ENCODE results near the gene FZR1. TPM values are rescaled to one million over a fixed set of nuclear protein-coding genes. Genes with fewer than 3 reads are reported as not detected.

FZR1 gene
- total RNA-seq, 4 donors from 2014 or later, result 15.9 to 32.0 (median 21.0) TPM

- intact Hi-C loops (cut with DNase I; ENCODE audit: low total_unique reads), result no loop called here
- no peaks in the 10 kb centered on the region for H3K4me1 ChIP-seq
- H3K9me3 ChIP-seq, result no peaks in the 10 kb centered on the region
- no peaks in the 10 kb centered on the region for H3K27me3 ChIP-seq
- in situ Hi-C loops (cut with MboI; ENCODE audit: low sequenced_read_pairs in 4 of 4), result no loop called here
- ATAC-seq (no peak), DNase-seq (no peak)
- TF ChIP-seq, protein P1, sequence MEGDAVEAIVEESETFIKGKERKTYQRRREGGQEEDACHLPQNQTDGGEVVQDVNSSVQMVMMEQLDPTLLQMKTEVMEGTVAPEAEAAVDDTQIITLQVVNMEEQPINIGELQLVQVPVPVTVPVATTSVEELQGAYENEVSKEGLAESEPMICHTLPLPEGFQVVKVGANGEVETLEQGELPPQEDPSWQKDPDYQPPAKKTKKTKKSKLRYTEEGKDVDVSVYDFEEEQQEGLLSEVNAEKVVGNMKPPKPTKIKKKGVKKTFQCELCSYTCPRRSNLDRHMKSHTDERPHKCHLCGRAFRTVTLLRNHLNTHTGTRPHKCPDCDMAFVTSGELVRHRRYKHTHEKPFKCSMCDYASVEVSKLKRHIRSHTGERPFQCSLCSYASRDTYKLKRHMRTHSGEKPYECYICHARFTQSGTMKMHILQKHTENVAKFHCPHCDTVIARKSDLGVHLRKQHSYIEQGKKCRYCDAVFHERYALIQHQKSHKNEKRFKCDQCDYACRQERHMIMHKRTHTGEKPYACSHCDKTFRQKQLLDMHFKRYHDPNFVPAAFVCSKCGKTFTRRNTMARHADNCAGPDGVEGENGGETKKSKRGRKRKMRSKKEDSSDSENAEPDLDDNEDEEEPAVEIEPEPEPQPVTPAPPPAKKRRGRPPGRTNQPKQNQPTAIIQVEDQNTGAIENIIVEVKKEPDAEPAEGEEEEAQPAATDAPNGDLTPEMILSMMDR (IDR thresholded peaks at IDR 0.05 in 4 of 5, conservative IDR thresholded peaks at IDR 0.05 in 1 of 5), result no peak
- TF ChIP-seq POLR2A (IDR thresholded peaks at IDR 0.05), result no peak
- no peak overlapping the region for H3K4me3 ChIP-seq
- peaks cover 0 to 52% of the 10 kb centered on the region in 2 donors for H3K36me3 ChIP-seq
- H3K27ac ChIP-seq, result no peak overlapping the region
These were observed 29.9 kb downstream of the FZR1 start for GRCh38 chr19:3535981-3536380.

DNA sequence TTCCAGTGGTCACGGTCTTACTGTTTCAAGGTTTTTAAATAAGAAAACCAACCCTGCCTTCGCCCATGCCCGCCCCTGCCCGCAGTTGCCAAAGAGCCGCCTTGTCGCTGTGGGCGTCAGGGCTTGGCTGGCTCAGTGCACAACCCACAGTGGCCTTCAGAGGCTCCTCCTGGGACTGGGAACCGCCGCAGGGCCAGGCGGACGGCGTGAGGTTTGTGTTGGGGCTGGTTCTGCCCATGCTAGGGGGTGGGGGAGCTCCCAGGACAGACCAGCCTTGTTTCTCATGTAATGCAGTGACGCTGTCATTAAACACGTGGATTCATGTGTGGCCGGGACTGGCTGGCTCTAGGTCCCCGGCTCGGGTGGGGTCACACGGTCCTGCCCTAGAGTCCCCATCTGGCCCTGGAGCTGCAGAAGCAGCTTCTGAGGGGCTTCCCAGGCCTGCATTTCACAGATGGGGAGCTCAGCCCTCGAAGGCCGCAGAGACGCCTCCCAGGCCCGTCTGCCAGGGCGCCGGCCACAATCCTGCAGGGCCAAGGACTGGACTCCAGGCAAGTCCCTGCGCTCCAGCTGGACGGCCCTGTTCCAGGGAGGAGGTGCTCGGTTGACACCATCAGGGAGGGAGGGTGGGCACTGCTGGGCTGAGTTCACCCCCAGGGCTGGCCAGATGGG, 30.5 kb downstream of the FZR1 start:
- no peak for DNase-seq
- in situ Hi-C loops (cut with MboI; ENCODE audit: low sequenced_read_pairs in 4 of 4), result no loop called here

GRCh38 chr19:3537101-3537437, 31.0 kb downstream of the FZR1 start:
- in situ Hi-C loops (cut with MboI; ENCODE audit: low sequenced_read_pairs in 4 of 4) (no loop called here), intact Hi-C loops (cut with DNase I; ENCODE audit: low total_unique reads) (no loop called here)
- Histone ChIP-seq H3K36me3 (peaks cover 0 to 41% of the 10 kb centered on the region in 2 donors), H3K27ac (no peak overlapping the region), H3K9me3 (no peaks in the 10 kb centered on the region), H3K4me1 (no peaks in the 10 kb centered on the region), H3K4me3 (no peak overlapping the region), H3K27me3 (no peaks in the 10 kb centered on the region)
- TF ChIP-seq POLR2A (IDR thresholded peaks at IDR 0.05), result no peak
- TF ChIP-seq, protein P1 (IDR thresholded peaks at IDR 0.05 in 4 of 5, conservative IDR thresholded peaks at IDR 0.05 in 1 of 5), result no peak
- no peak for ATAC-seq
- DNase-seq, result no peak

More for the DNA sequence above, 30.5 kb downstream of the FZR1 start:
- Histone ChIP-seq H3K4me3 (no peak overlapping the region), H3K4me1 (no peaks in the 10 kb centered on the region), H3K27ac (no peak overlapping the region), H3K9me3 (no peaks in the 10 kb centered on the region), H3K36me3 (peaks cover 0 to 46% of the 10 kb centered on the region in 2 donors), H3K27me3 (no peaks in the 10 kb centered on the region)
- TF ChIP-seq POLR2A (IDR thresholded peaks at IDR 0.05), result no peak
- TF ChIP-seq, protein P1 (IDR thresholded peaks at IDR 0.05 in 4 of 5, conservative IDR thresholded peaks at IDR 0.05 in 1 of 5), result no peak
- ATAC-seq, result no peak
- intact Hi-C loops (cut with DNase I; ENCODE audit: low total_unique reads), result no loop called here

GRCh38 chr19:3537438-3538240, 31.5 kb downstream of the FZR1 start:
- in situ Hi-C loops (cut with MboI; ENCODE audit: low sequenced_read_pairs in 4 of 4), result no loop called here

More at GRCh38 chr19:3537438-3538240, 31.5 kb downstream of the FZR1 start:
- no peaks in the 10 kb centered on the region for H3K27me3 ChIP-seq
- DNase-seq (no peak), ATAC-seq (no peak)
- H3K4me1 ChIP-seq, result no peaks in the 10 kb centered on the region
- intact Hi-C loops (cut with DNase I; ENCODE audit: low total_unique reads), result no loop called here
- no peak overlapping the region for H3K4me3 ChIP-seq
- H3K9me3 ChIP-seq, result no peaks in the 10 kb centered on the region
- peaks cover 0 to 35% of the 10 kb centered on the region in 2 donors for H3K36me3 ChIP-seq
- TF ChIP-seq, protein P1 (IDR thresholded peaks at IDR 0.05 in 4 of 5, conservative IDR thresholded peaks at IDR 0.05 in 1 of 5), result no peak
- TF ChIP-seq POLR2A (IDR thresholded peaks at IDR 0.05), result no peak
- H3K27ac ChIP-seq, result no peak overlapping the region

All from gastrocnemius medialis (tissue), 4 donors.